Suprapubic skin (tissue), 3 donors: ENCODE measurements around the gene ARHGEF33.

ENCODE experiments used
- POLR2A ChIP-seq, 2 donors: fragments of 450-650 bp; IDR thresholded peaks; one replicate each; pipeline ENCODE4 v1.6.1; 2017; ENCODE audit warnings: antibody characterized with exemption in 2 of 2, mild to moderate bottlenecking in 2 of 2, moderate library complexity in 2 of 2
- TF ChIP-seq, protein P1 (sequence below), 2 donors: fragments of 200-600 bp in 1 of 2; fragments of 450-650 bp in 1 of 2; sonication (generic) in 1 of 2; IDR thresholded peaks; one replicate each; pipeline ENCODE4 v1.5.1; 2016 to 2019; ENCODE audit warnings: antibody characterized with exemption in 2 of 2, mild to moderate bottlenecking in 1 of 2, moderate library complexity in 1 of 2

DNA sequence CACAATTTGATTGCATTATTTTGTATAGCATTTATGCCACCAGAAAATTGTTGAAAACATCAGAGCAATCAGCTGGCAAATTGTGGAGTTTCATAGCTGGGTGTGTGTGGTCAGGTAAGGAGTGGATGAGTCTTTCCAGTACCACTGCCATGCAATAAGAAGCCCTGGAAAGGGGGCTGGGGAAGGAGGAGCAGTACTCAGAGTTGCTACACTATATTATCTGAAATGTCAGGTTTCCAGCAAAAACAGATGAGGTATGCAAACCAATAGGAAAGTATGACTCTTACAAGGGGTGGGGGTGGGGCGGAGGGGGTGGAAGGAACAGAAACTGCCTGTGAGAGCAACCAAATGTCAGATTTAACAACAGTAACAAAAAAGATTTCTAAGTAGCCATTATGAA is 119.0 kb downstream of the ARHGEF33 start:
- TF ChIP-seq, protein P1, sequence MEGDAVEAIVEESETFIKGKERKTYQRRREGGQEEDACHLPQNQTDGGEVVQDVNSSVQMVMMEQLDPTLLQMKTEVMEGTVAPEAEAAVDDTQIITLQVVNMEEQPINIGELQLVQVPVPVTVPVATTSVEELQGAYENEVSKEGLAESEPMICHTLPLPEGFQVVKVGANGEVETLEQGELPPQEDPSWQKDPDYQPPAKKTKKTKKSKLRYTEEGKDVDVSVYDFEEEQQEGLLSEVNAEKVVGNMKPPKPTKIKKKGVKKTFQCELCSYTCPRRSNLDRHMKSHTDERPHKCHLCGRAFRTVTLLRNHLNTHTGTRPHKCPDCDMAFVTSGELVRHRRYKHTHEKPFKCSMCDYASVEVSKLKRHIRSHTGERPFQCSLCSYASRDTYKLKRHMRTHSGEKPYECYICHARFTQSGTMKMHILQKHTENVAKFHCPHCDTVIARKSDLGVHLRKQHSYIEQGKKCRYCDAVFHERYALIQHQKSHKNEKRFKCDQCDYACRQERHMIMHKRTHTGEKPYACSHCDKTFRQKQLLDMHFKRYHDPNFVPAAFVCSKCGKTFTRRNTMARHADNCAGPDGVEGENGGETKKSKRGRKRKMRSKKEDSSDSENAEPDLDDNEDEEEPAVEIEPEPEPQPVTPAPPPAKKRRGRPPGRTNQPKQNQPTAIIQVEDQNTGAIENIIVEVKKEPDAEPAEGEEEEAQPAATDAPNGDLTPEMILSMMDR (IDR thresholded peaks at IDR 0.05) = no peak
- no peak for TF ChIP-seq POLR2A (IDR thresholded peaks at IDR 0.05)
